ENCODE results near the gene PLOD1.

DNA sequence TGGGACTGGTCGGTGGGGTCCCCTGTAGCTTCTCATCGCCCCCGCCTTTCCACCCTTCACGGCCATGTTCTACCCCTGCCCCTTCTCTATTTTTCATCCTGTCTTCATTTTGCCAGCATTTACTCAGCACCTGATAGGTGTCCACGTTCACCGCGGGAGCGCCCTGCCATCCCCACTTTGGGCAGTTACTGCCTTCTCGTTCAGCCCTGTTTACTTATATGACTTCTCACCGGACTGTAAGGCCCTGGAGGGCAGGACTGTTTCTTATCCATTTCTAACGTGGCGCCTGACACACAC is 46.1 kb downstream of the PLOD1 start:
- TF ChIP-seq, protein P1, sequence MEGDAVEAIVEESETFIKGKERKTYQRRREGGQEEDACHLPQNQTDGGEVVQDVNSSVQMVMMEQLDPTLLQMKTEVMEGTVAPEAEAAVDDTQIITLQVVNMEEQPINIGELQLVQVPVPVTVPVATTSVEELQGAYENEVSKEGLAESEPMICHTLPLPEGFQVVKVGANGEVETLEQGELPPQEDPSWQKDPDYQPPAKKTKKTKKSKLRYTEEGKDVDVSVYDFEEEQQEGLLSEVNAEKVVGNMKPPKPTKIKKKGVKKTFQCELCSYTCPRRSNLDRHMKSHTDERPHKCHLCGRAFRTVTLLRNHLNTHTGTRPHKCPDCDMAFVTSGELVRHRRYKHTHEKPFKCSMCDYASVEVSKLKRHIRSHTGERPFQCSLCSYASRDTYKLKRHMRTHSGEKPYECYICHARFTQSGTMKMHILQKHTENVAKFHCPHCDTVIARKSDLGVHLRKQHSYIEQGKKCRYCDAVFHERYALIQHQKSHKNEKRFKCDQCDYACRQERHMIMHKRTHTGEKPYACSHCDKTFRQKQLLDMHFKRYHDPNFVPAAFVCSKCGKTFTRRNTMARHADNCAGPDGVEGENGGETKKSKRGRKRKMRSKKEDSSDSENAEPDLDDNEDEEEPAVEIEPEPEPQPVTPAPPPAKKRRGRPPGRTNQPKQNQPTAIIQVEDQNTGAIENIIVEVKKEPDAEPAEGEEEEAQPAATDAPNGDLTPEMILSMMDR (IDR thresholded peaks at IDR 0.05): no peak
- no peak for TF ChIP-seq EZH2 (IDR thresholded peaks at IDR 0.05; ENCODE audit: borderline replicate concordance, insufficient read depth, low read depth, low read length, poor library complexity, severe bottlenecking)

Measured in B cell (primary cell).